NCI-H146 treated with DMSO at 0.1 percent for 48 hours (cell line): Measurements from ENCODE around the gene ZNF197.
"Not testable (repeated sequence)": the region's sequence is repeated elsewhere in the genome, so short reads cannot be mapped to it uniquely, and the experiment has no call there.

ENCODE experiments used
- DNase-seq: peaks from one replicate; lab custom pipeline; 2025; ENCODE audit not compliant: unreplicated experiment; lab: John Stamatoyannopoulos, UW

The ZNF197 gene

GRCh38 chr3:44624749-44625480, at the start of gene ZNF197:
Gene ZNF197, plus strand, starts transcription at chr3:44625036. Its CDS starts 4,119 bp downstream, at chr3:44629155.
- DNase-seq: peak; percentile 76

GRCh38 chr3:44576613-44577012, 48.2 kb upstream of the ZNF197 start:
- no peak for DNase-seq

- DNase-seq: not testable (repeated sequence)
Measured at GRCh38 chr3:44577354-44577952, 47.4 kb upstream of the ZNF197 start.

- DNase-seq: not testable (repeated sequence)
Measured at GRCh38 chr3:44578316-44578715, 46.5 kb upstream of the ZNF197 start.

- DNase-seq: not testable (repeated sequence)
Measured at GRCh38 chr3:44578924-44579515, 45.8 kb upstream of the ZNF197 start.

GRCh38 chr3:44579749-44580148, 45.1 kb upstream of the ZNF197 start:
- not testable (repeated sequence) for DNase-seq

GRCh38 chr3:44580971-44581370, 43.9 kb upstream of the ZNF197 start:
- DNase-seq: not testable (repeated sequence)

- DNase-seq: peak; percentile 53
Measured at GRCh38 chr3:44584646-44585501, 40.0 kb upstream of the ZNF197 start, which contains the start of gene ZNF660. Gene ZNF660, plus strand, starts transcription at chr3:44584964. Its CDS starts 9,230 bp downstream, at chr3:44594194.

- no peak for DNase-seq
Measured at GRCh38 chr3:44596621-44597020, 28.2 kb upstream of the ZNF197 start.

- no peak for DNase-seq
Measured at GRCh38 chr3:44601749-44602148, 23.1 kb upstream of the ZNF197 start.

GRCh38 chr3:44612678-44613077, 12.2 kb upstream of the ZNF197 start:
- DNase-seq: no peak

- no peak for DNase-seq
Measured at GRCh38 chr3:44628716-44629115, 3.9 kb downstream of the ZNF197 start.

GRCh38 chr3:44632193-44632592, 7.4 kb downstream of the ZNF197 start:
- DNase-seq: no peak

GRCh38 chr3:44642337-44642736, 17.5 kb downstream of the ZNF197 start:
- DNase-seq: no peak

GRCh38 chr3:44643024-44643423, 18.2 kb downstream of the ZNF197 start:
- DNase-seq: no peak

- no peak for DNase-seq
Measured at GRCh38 chr3:44647771-44648170, 22.9 kb downstream of the ZNF197 start.

GRCh38 chr3:44648564-44649229, 23.9 kb downstream of the ZNF197 start, which contains the start of gene ZNF35:
Gene ZNF35, plus strand, starts transcription at chr3:44648732. Its CDS starts 2,336 bp downstream, at chr3:44651068.
- peak; percentile 69 for DNase-seq

- no peak for DNase-seq
Measured at GRCh38 chr3:44649709-44650108, 24.9 kb downstream of the ZNF197 start.

GRCh38 chr3:44654039-44654438, 29.2 kb downstream of the ZNF197 start:
- no peak for DNase-seq

- DNase-seq: no peak
Measured at GRCh38 chr3:44659015-44659414, 34.2 kb downstream of the ZNF197 start.
